LNCaP clone FGC (cell line): ENCODE measurements around the gene IMP3.

Source experiments
- DNase-seq: peaks from one replicate; pipeline ENCODE4 v3.0.0-alpha.2; 2011; ENCODE audit warnings: low read depth
- H3K4me3 ChIP-seq: 2 replicates; pipeline ENCODE4 v1.5.1; 2011; ENCODE audit warnings: mild to moderate bottlenecking, low read depth, low read length, control low read depth
- CTCF ChIP-seq: IDR thresholded peaks from 2 replicates; pipeline ENCODE4 v1.5.1; 2012; ENCODE audit warnings: mild to moderate bottlenecking; ENCODE audit not compliant: control insufficient read depth, insufficient read depth; ENCODE audit errors: extremely low read depth

Gene IMP3

GRCh38 chr15:75625542-75626347 is 14.3 kb downstream of the IMP3 start, which contains the start of gene SNUPN:
Gene SNUPN (minus strand): TSS chr15:75625725. CDS start chr15:75621051, 4,674 bp downstream.
- no peak for TF ChIP-seq CTCF
- peak; percentile 77 for DNase-seq
- peak within 1 kb of the TSS; percentile 96 for H3K4me3 ChIP-seq

DNA sequence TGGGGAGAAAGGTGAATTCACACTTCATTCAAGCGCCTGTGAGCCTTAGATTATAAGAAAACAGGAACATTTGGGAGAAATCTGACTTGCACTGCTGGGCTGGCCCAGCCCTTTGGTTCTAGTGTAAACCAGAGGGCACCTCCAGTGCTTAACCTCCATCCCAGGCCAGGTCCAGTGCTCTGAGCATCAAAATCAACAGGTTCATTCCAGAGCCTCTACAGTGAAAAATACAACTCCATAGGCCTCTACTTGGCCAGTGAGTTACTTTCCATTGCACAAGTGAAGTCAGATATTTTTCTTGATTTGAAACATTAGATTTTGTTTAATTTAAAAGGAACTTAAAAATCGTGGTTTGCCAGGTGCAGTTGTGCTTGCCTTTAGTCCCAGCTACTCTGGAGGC is 17.5 kb downstream of the IMP3 start:
- H3K4me3 ChIP-seq = no peak overlapping the region
- no peak for TF ChIP-seq CTCF
- no peak for DNase-seq

DNA sequence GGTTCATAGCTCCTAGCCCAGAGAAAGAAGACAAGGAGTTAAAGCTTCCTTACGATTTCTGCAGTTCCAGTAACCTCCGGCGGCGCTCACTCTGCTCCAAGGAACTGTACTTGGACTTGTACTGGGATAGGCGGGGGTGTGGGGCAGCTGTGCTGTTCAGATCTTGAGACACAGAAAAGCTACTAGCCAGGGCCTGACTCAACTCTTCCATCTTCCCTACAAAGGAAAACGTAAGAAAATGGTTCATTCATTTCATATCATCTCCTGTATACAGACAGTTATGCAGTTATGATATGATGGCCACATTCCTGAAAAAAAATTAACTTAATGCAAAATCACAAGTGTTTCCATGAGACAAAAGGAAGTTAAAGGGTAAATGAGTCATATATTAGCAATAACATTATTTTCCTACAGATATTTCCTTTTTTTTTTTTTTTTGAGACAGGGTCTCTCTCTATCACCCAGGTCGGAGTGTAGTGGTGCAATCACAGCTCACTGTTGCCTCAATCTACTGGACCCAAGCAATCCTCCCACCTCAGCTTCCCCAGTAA is 19.1 kb downstream of the IMP3 start:
- no peak for TF ChIP-seq CTCF
- no peak overlapping the region for H3K4me3 ChIP-seq
- no peak for DNase-seq

DNA sequence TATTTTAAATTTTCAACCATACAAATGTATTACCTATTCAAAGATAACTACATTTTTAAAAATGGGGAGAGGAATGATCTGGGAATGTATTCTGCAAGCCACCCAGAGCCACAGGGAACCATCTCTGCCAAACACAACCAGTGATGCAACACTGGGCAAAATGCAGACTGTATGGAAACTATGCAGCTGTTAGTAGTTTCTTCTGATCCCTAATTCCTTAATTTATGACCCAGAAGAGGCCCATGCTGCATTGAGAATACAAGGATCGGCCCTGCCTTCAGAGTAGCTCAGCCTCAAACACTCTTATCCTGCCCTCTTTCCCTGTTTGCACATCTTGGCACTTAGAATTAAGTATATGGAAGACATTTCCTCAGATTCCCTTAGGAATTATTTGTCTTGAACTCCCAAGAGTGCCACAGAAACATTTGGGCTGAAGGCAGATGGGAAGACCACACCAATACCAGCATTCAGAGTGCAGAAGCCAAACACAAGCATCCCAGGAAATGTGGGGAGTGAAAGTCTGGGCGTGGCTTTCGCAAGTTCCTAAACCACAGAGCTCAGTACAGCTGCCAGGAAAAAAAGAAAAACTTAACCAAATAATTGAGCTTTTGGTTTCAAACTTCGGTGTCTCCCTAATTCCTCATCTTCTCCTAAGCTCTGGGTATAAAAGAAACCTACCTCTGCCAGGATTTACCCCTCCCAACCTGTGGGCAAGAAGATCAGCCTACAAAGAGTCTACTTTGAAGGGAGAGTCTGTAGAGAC is 19.8 kb downstream of the IMP3 start:
- TF ChIP-seq CTCF = no peak
- DNase-seq = no peak
- no peak overlapping the region for H3K4me3 ChIP-seq

DNA sequence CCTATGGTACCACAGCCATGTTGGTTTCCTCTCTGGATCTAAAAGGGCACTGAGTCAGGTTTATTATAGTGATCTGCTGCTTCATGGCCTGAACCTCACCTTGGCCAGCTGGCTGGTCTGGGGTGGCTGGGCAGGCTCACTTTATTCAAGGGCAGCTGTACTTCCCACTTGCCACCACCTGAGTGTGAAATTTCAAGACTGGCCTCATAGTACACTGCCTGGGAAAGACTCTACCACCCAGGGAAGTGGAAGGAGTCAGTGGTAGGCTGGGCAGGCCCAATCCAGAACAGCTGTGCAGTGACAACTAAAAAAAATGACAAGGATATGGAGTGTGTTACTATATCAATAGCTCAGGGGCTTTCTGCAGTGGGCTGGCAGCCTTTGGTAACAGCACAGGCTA is 23.3 kb downstream of the IMP3 start:
- DNase-seq = no peak
- no peak for TF ChIP-seq CTCF
- H3K4me3 ChIP-seq = no peak overlapping the region

GRCh38 chr15:75606711-75607699 is 33.0 kb downstream of the IMP3 start:
- H3K4me3 ChIP-seq = no peak overlapping the region
- TF ChIP-seq CTCF = no peak
- DNase-seq = no peak
